ENCODE results near the gene JAG2. TPM values are rescaled to one million over a fixed set of nuclear protein-coding genes. Genes with fewer than 3 reads are reported as not detected.

The JAG2 gene
- total and polyA plus RNA-seq, 10 donors: 3.0 to 14.3 (median 6.4) TPM

DNA sequence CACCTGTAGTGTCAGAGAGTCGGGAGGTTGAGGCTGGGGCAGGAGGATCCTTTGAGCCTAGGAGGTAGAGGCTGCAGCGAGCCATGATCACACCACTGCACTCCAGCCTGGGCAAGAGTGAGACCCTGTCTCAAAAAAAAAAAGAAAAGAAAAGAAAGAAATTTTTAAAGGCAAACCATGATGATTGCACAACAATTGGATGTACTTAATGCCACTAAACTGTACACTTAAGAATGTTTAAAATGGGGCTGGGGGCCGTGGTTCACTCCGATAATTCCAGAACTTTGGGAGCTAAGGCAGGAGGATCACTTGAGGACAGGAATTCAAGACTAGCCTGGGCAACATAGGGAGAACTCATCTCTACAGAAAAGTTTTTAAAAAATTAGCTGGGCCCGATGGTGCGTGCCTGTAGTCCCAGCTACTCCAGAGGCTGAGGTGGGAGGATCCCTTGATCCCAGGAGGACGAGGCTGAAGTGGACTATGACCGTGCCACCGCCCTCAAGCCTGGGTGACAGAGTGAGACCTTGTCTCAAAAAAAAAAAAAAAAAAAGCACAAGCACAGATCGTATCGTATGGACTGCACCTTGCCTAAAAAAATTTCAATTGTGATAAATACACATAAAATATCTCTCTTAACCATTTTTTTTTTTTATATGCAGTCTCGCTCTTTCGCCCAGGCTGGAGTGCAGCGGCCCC is 32.7 kb downstream of the JAG2 start:
- TF ChIP-seq POLR2AphosphoS5 (IDR thresholded peaks at IDR 0.05) (no peak), POLR2A (IDR thresholded peaks at IDR 0.05) (no peak)
- TF ChIP-seq, protein P1, sequence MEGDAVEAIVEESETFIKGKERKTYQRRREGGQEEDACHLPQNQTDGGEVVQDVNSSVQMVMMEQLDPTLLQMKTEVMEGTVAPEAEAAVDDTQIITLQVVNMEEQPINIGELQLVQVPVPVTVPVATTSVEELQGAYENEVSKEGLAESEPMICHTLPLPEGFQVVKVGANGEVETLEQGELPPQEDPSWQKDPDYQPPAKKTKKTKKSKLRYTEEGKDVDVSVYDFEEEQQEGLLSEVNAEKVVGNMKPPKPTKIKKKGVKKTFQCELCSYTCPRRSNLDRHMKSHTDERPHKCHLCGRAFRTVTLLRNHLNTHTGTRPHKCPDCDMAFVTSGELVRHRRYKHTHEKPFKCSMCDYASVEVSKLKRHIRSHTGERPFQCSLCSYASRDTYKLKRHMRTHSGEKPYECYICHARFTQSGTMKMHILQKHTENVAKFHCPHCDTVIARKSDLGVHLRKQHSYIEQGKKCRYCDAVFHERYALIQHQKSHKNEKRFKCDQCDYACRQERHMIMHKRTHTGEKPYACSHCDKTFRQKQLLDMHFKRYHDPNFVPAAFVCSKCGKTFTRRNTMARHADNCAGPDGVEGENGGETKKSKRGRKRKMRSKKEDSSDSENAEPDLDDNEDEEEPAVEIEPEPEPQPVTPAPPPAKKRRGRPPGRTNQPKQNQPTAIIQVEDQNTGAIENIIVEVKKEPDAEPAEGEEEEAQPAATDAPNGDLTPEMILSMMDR (IDR thresholded peaks at IDR 0.05 in 8 of 11, conservative IDR thresholded peaks at IDR 0.05 in 3 of 11): no peak
- H3K27ac ChIP-seq: no peak overlapping the region
- H3K36me3 ChIP-seq: no peaks in the 10 kb centered on the region
- 84 to 91% (median 89%) methylated on average over 14 of the region's 14 CpGs for WGBS, 5 donors
- H3K9me3 ChIP-seq: peaks cover 2 to 43% (median 40%) of the 10 kb centered on the region in 8 donors
- H3K4me3 ChIP-seq: no peak overlapping the region
- intact Hi-C loops (cut with DNase I; ENCODE audit: low total_unique reads): no loop called here
- peaks cover 0 to 21% (median 0%) of the 10 kb centered on the region in 7 donors for H3K27me3 ChIP-seq (replicated peaks in 1 of 7)
- H3K4me1 ChIP-seq: no peaks in the 10 kb centered on the region
- peak; percentile 28 for DNase-seq

DNA sequence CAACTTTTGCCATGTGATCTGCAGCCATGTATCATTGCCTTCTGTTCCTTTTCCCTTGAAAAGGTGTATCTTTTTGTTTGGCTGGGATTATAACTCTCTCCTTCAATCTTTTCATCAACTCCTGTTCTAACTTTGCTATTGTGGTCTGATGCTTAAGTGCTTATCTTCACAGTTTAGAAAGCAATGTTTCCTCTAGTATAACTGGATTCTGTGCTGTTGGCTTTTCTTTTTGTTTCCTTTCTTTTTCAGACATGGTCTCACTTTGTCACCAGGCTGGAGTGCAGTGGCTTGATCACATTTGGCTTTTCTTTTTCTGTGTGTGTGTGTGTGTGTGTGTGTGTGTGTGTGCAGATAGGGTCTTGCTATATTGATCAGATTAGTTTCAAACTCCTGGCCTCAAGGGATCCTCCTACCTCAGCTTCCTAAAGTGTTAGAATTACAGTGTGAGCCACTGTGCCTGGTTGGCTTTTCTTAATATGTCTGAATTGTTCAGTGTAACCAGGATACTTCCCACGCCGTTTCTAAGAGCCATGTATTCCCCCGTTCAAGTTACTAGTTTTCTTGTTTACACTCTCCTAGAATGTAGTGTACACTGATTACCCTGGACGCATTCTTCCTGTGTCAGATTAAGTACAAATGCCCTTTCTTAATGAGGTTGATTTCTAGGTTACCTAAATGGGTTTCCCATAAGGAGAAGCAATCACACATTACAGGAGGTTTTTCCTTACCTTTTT is 35.5 kb downstream of the JAG2 start:
- Histone ChIP-seq H3K36me3 (no peaks in the 10 kb centered on the region), H3K9me3 (peaks cover 2 to 30% (median 26%) of the 10 kb centered on the region in 8 donors), H3K4me1 (no peaks in the 10 kb centered on the region), H3K4me3 (no peak overlapping the region), H3K27me3 (replicated peaks in 1 of 7) (peaks cover 0 to 31% (median 0%) of the 10 kb centered on the region in 7 donors), H3K27ac (no peak overlapping the region)
- DNase-seq: no peak
- intact Hi-C loops (cut with DNase I; ENCODE audit: low total_unique reads): no loop called here
- WGBS, 5 donors: 70 to 80% (median 73%) methylated on average over 4 of the region's 4 CpGs
- no peak for TF ChIP-seq POLR2A (IDR thresholded peaks at IDR 0.05)
- TF ChIP-seq, protein P1 (IDR thresholded peaks at IDR 0.05 in 8 of 11, conservative IDR thresholded peaks at IDR 0.05 in 3 of 11): no peak
- no peak for TF ChIP-seq POLR2AphosphoS5 (IDR thresholded peaks at IDR 0.05)

DNA sequence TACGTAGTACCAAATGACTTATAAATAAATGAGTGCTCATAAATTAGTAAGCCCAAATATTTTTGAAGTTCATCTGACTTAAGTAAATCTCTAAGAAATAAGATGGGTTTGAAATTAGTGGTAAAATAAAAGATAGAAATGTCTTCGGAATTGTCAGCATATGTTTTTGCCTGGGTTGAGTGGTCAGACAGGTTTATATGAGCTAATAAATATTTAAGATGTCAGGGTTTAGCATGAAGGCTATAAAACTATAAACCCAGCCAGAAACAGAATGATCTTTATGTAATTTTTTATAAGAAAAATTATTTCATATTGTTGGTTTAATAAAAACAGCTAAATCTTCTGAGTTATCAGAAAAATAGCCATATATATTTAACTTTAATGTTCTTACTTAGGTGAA is 37.3 kb downstream of the JAG2 start:
- WGBS, 5 donors: 84 to 94% (median 92%) methylated on average over 2 of the region's 2 CpGs

More for the DNA sequence above, 37.3 kb downstream of the JAG2 start:
- Histone ChIP-seq H3K27ac (no peak overlapping the region), H3K4me1 (no peaks in the 10 kb centered on the region), H3K9me3 (peaks cover 2 to 30% (median 26%) of the 10 kb centered on the region in 8 donors), H3K4me3 (no peak overlapping the region), H3K36me3 (no peaks in the 10 kb centered on the region), H3K27me3 (replicated peaks in 1 of 7) (peaks cover 0 to 34% (median 0%) of the 10 kb centered on the region in 7 donors)
- TF ChIP-seq, protein P1 (IDR thresholded peaks at IDR 0.05 in 8 of 11, conservative IDR thresholded peaks at IDR 0.05 in 3 of 11): no peak
- no peak for TF ChIP-seq POLR2AphosphoS5 (IDR thresholded peaks at IDR 0.05)
- intact Hi-C loops (cut with DNase I; ENCODE audit: low total_unique reads): no loop called here
- DNase-seq: no peak

Data from spleen (tissue), 11 donors.